ENCODE results near the gene PSMD12. TPM values are rescaled to one million over a fixed set of nuclear protein-coding genes. Genes with fewer than 3 reads are reported as not detected.

PSMD12 gene
- total RNA-seq, 1 experiment from 2014 or later: 90.5 TPM

- Histone ChIP-seq H2BK15ac (ENCODE audit: low read depth, low read length) (no peak overlapping the region), H3K27ac (ENCODE audit: insufficient read length, low read depth, low read length) (no peak overlapping the region), H2BK20ac (ENCODE audit: low read depth, low read length, poor library complexity, severe bottlenecking) (no peak overlapping the region), H2BK12ac (ENCODE audit: insufficient read length, low read depth, low read length) (peak overlapping the region; percentile 35), H2AFZ (ENCODE audit: low read length) (no peak overlapping the region), H3K14ac (ENCODE audit: insufficient read depth, low read length) (no peak overlapping the region), H3K23me2 (ENCODE audit: insufficient read length, low read depth, low read length, poor library complexity, severe bottlenecking) (no peaks in the 10 kb centered on the region), H2BK120ac (ENCODE audit: low read depth, low read length, poor library complexity, severe bottlenecking) (no peak overlapping the region), H4K20me1 (ENCODE audit: control insufficient read depth, insufficient read depth, insufficient read length) (no peaks in the 10 kb centered on the region), H3K9me3 (ENCODE audit: control insufficient read depth, low read depth, low read length) (no peaks in the 10 kb centered on the region), H4K5ac (ENCODE audit: insufficient read length, low read depth, low read length) (no peak overlapping the region), H3T11ph (ENCODE audit: low read length) (no peak overlapping the region), H3K56ac (ENCODE audit: insufficient read length, low read depth, low read length) (no peak overlapping the region), H4K8ac (replicated peaks; ENCODE audit: insufficient read length, low read depth, low read length) (no peak overlapping the region), H3K18ac (ENCODE audit: insufficient read length, low read depth, low read length) (no peak overlapping the region), H3K79me2 (ENCODE audit: insufficient read depth, low read length) (peaks cover 13% of the 10 kb centered on the region; the same call in 1 of the 2 replicates), H3K4ac (ENCODE audit: low read depth, low read length) (no peak overlapping the region), H3K27me3 (ENCODE audit: insufficient read depth, low read length) (no peaks in the 10 kb centered on the region), H2AK5ac (ENCODE audit: insufficient read length, low read length) (no peak overlapping the region), H3K4me1 (ENCODE audit: insufficient read depth, low read length) (peaks cover 5% of the 10 kb centered on the region; the same call in 1 of the 2 replicates), H3K9ac (ENCODE audit: extremely low read depth, insufficient read length, low read length) (no peak overlapping the region), H4K91ac (ENCODE audit: insufficient read length, low read depth, low read length) (no peak overlapping the region), H3K23ac (ENCODE audit: insufficient read length, low read depth, low read length) (no peak overlapping the region), H3K4me2 (ENCODE audit: insufficient read depth, insufficient read length, low read length) (no peak overlapping the region), H2BK5ac (ENCODE audit: insufficient read length, low read length) (no peak overlapping the region), H3K79me1 (ENCODE audit: insufficient read depth, low read depth, low read length, poor library complexity, severe bottlenecking) (peaks cover 5% of the 10 kb centered on the region)
- Mint-ChIP-seq H3K9me3 (no peaks in the 10 kb centered on the region), H3K4me1 (peaks cover 23 to 28% of the 10 kb centered on the region in 2 experiments), H3K36me3 (ENCODE audit: insufficient read depth in 1 of 3, low read depth in 3 of 3) (peaks cover 0 to 4% (median 0%) of the 10 kb centered on the region in 3 experiments; a peak in 6 of 7 replicates), H3K4me3 (no peak overlapping the region), H3K27me3 (ENCODE audit: low read depth) (no peaks in the 10 kb centered on the region), H3K27ac (peak overlapping the region in 1 of 3 experiments; percentile 3; a peak in 1 of 7 replicates)
- DNase-seq: no peak
- no peak for TF ChIP-seq CTCF (conservative IDR thresholded peaks at IDR 0.05)
- WGBS (ENCODE audit: extremely low coverage, insufficient read length, low lambda C conversion rate): no CpG with 5 or more reads among the region's 2 CpGs
These were observed 36.7 kb upstream of the PSMD12 start for GRCh38 chr17:67403065-67403464.

All from H9 (cell line).